ENCODE data around the gene IFT57.
A peak's percentile ranks its signal among the peaks of the same experiment; 100 is the strongest.

Gene IFT57

GRCh38 chr3:108227131-108227530 lies 4.9 kb upstream of the IFT57 start:
- TF ChIP-seq CTCF (IDR thresholded peaks at IDR 0.05) (no peak), ZFX (IDR thresholded peaks at IDR 0.05; ENCODE audit: borderline replicate concordance) (no peak)
- no peak overlapping the region for H3K27ac ChIP-seq

- TF ChIP-seq ZFX (IDR thresholded peaks at IDR 0.05; ENCODE audit: borderline replicate concordance): no peak
- no peak for TF ChIP-seq CTCF (IDR thresholded peaks at IDR 0.05)
- H3K27ac ChIP-seq: no peak overlapping the region
Measured at GRCh38 chr3:108225221-108225620, 3.0 kb upstream of the IFT57 start.

GRCh38 chr3:108223928-108224327 lies 1.7 kb upstream of the IFT57 start:
- H3K27ac ChIP-seq: no peak overlapping the region
- TF ChIP-seq CTCF (IDR thresholded peaks at IDR 0.05) (no peak), ZFX (IDR thresholded peaks at IDR 0.05; ENCODE audit: borderline replicate concordance) (no peak)

- no peak for TF ChIP-seq CTCF (IDR thresholded peaks at IDR 0.05)
- no peak for TF ChIP-seq ZFX (IDR thresholded peaks at IDR 0.05; ENCODE audit: borderline replicate concordance)
- peak overlapping the region; percentile 67 for H3K27ac ChIP-seq
Measured at GRCh38 chr3:108222853-108223565, 785 bp upstream of the IFT57 start.

- H3K27ac ChIP-seq: peak overlapping the region; percentile 67
Measured at GRCh38 chr3:108221393-108221792, 831 bp downstream of the IFT57 start.

GRCh38 chr3:108219336-108219735 lies 2.9 kb downstream of the IFT57 start:
- no peak overlapping the region for H3K27ac ChIP-seq
- no peak for TF ChIP-seq CTCF (IDR thresholded peaks at IDR 0.05)
- no peak for TF ChIP-seq ZFX (IDR thresholded peaks at IDR 0.05; ENCODE audit: borderline replicate concordance)

More at GRCh38 chr3:108221393-108221792, 831 bp downstream of the IFT57 start:
- no peak for TF ChIP-seq ZFX (IDR thresholded peaks at IDR 0.05; ENCODE audit: borderline replicate concordance)

- no peak overlapping the region for H3K27ac ChIP-seq
Measured at GRCh38 chr3:108218811-108219210, 3.4 kb downstream of the IFT57 start.

More at GRCh38 chr3:108218811-108219210, 3.4 kb downstream of the IFT57 start:
- TF ChIP-seq ZFX (IDR thresholded peaks at IDR 0.05; ENCODE audit: borderline replicate concordance) (no peak), CTCF (IDR thresholded peaks at IDR 0.05) (no peak)

Measured in 22Rv1 (cell line).